KBM-7 (cell line): ENCODE results near the gene ABCA8.
"Not testable (repeated sequence)": the region's sequence is repeated elsewhere in the genome, so short reads cannot be mapped to it uniquely, and the experiment has no call there.

Experiments used
- DNase-seq: peaks from one replicate; pipeline ENCODE4 v3.0.0-alpha.2; 2015
- in situ Hi-C: fragments of 300-500 bp; cut with MboI; formaldehyde crosslinking; loops from 2 replicates; pipeline ENCODE4 v1.14.3; 2020; ENCODE audit warnings: low sequenced_read_pairs, low pct_unique_long_range_greater_than_20kb, mixed read lengths

The ABCA8 gene

GRCh38 chr17:68955181-68955841 lies at the start of gene ABCA8:
ABCA8 (minus strand) TSS chr17:68955392; CDS start chr17:68942034, 13,358 bp downstream.
- in situ Hi-C loops = loop anchor here (25.0 kb wide), 1 partner anchor 168 kb away; no protein-coding TSS in a partner anchor

GRCh38 chr17:69004759-69005158 lies 49.6 kb upstream of the ABCA8 start:
- in situ Hi-C loops, DNase-seq: not testable (repeated sequence)

More at GRCh38 chr17:68955181-68955841, at the start of gene ABCA8:
- no peak for DNase-seq

- in situ Hi-C loops, DNase-seq: not testable (repeated sequence)
Measured at GRCh38 chr17:68999743-69000142, 44.6 kb upstream of the ABCA8 start.

- in situ Hi-C loops = no loop called here
Measured at GRCh38 chr17:68993112-68993511, 37.9 kb upstream of the ABCA8 start.

GRCh38 chr17:68987966-68988365 lies 32.8 kb upstream of the ABCA8 start:
- in situ Hi-C loops = no loop called here
- no peak for DNase-seq

More at GRCh38 chr17:68993112-68993511, 37.9 kb upstream of the ABCA8 start:
- DNase-seq = no peak

- no peak for DNase-seq
- in situ Hi-C loops = no loop called here
Measured at GRCh38 chr17:68981288-68981687, 26.1 kb upstream of the ABCA8 start.

GRCh38 chr17:68973098-68973846 lies 18.1 kb upstream of the ABCA8 start:
- DNase-seq = peak; percentile 98
- in situ Hi-C loops = loop anchor here (25.0 kb wide), 1 partner anchor 186 kb away; no protein-coding TSS in a partner anchor

GRCh38 chr17:68972119-68972704 lies 17.0 kb upstream of the ABCA8 start:
- in situ Hi-C loops = loop anchor here (25.0 kb wide), 1 partner anchor 185 kb away; no protein-coding TSS in a partner anchor
- peak; percentile 72 for DNase-seq

GRCh38 chr17:68969101-68969500 lies 13.9 kb upstream of the ABCA8 start:
- peak; percentile 61 for DNase-seq
- in situ Hi-C loops = loop anchor here (25.0 kb wide), 1 partner anchor 182 kb away; no protein-coding TSS in a partner anchor

- in situ Hi-C loops = loop anchor here (25.0 kb wide), 1 partner anchor 177 kb away; no protein-coding TSS in a partner anchor
- DNase-seq = no peak
Measured at GRCh38 chr17:68963958-68964357, 8.8 kb upstream of the ABCA8 start.

- DNase-seq = no peak
- in situ Hi-C loops = loop anchor here (25.0 kb wide), 1 partner anchor 174 kb away; no protein-coding TSS in a partner anchor
Measured at GRCh38 chr17:68961214-68961882, 6.2 kb upstream of the ABCA8 start.

- in situ Hi-C loops = loop anchor here (25.0 kb wide), 1 partner anchor 172 kb away; no protein-coding TSS in a partner anchor
- peak; percentile 32 for DNase-seq
Measured at GRCh38 chr17:68959117-68959516, 3.9 kb upstream of the ABCA8 start.

GRCh38 chr17:68957944-68958343 lies 2.8 kb upstream of the ABCA8 start:
- in situ Hi-C loops = loop anchor here (25.0 kb wide), 1 partner anchor 171 kb away; no protein-coding TSS in a partner anchor
- peak; percentile 35 for DNase-seq

- in situ Hi-C loops = loop anchor here (25.0 kb wide), 1 partner anchor 167 kb away; no protein-coding TSS in a partner anchor
- no peak for DNase-seq
Measured at GRCh38 chr17:68954146-68954896, 871 bp downstream of the ABCA8 start.

- DNase-seq = no peak
- in situ Hi-C loops = loop anchor here (25.0 kb wide), 1 partner anchor 166 kb away; no protein-coding TSS in a partner anchor
Measured at GRCh38 chr17:68953340-68953997, 1.7 kb downstream of the ABCA8 start.

- DNase-seq = no peak
- in situ Hi-C loops = loop anchor here (25.0 kb wide), 1 partner anchor 163 kb away; no protein-coding TSS in a partner anchor
Measured at GRCh38 chr17:68950725-68951124, 4.5 kb downstream of the ABCA8 start.

GRCh38 chr17:68947868-68948267 lies 7.3 kb downstream of the ABCA8 start:
- DNase-seq, in situ Hi-C loops: not testable (repeated sequence)
